Measurements from ENCODE around the gene NDUFAB1.
"Not testable (repeated sequence)": the region's sequence is repeated elsewhere in the genome, so short reads cannot be mapped to it uniquely, and the experiment has no call there.

NDUFAB1 gene

GRCh38 chr16:23615805-23616204, 19.7 kb upstream of the NDUFAB1 start:
- no peaks in the 10 kb centered on the region for H3K27me3 ChIP-seq (ENCODE audit: control insufficient read depth, insufficient read depth, low read length, poor library complexity, severe bottlenecking)
- no peaks in the 10 kb centered on the region for H3K4me1 ChIP-seq (ENCODE audit: control insufficient read depth, insufficient read depth, low read length)
- no peaks in the 10 kb centered on the region for H3K9me3 ChIP-seq (ENCODE audit: control insufficient read depth, low read length)
- no peak overlapping the region for H3K4me3 ChIP-seq (ENCODE audit: insufficient read depth, low read depth, low read length)
- peaks cover 28% of the 10 kb centered on the region for H3K36me3 ChIP-seq (ENCODE audit: control insufficient read depth, insufficient read depth, low read length)
- WGBS, 2 experiments, result 93 to 95% methylated on average over 9 of the region's 9 CpGs
- no peak overlapping the region for H3K27ac ChIP-seq (ENCODE audit: insufficient read depth, low read depth, low read length, poor library complexity, severe bottlenecking)

GRCh38 chr16:23611936-23612335, 15.8 kb upstream of the NDUFAB1 start:
- Histone ChIP-seq H3K4me1 (ENCODE audit: control insufficient read depth, insufficient read depth, low read length) (no peaks in the 10 kb centered on the region), H3K36me3 (ENCODE audit: control insufficient read depth, insufficient read depth, low read length) (peaks cover 16% of the 10 kb centered on the region), H3K9me3 (ENCODE audit: control insufficient read depth, low read length) (no peaks in the 10 kb centered on the region), H3K27ac (ENCODE audit: insufficient read depth, low read depth, low read length, poor library complexity, severe bottlenecking) (no peak overlapping the region), H3K27me3 (ENCODE audit: control insufficient read depth, insufficient read depth, low read length, poor library complexity, severe bottlenecking) (no peaks in the 10 kb centered on the region), H3K4me3 (ENCODE audit: insufficient read depth, low read depth, low read length) (no peak overlapping the region)
- WGBS, 2 experiments, result 93 to 97% methylated on average over 3 of the region's 3 CpGs

GRCh38 chr16:23610905-23611304, 14.8 kb upstream of the NDUFAB1 start:
- WGBS, 2 experiments, result 89 to 94% methylated on average over 6 of the region's 6 CpGs
- not testable (repeated sequence) for H3K36me3 ChIP-seq (ENCODE audit: control insufficient read depth, insufficient read depth, low read length); H3K27ac ChIP-seq (ENCODE audit: insufficient read depth, low read depth, low read length, poor library complexity, severe bottlenecking)

GRCh38 chr16:23609929-23610328, 13.8 kb upstream of the NDUFAB1 start:
- Histone ChIP-seq H3K9me3 (ENCODE audit: control insufficient read depth, low read length) (no peaks in the 10 kb centered on the region), H3K27ac (ENCODE audit: insufficient read depth, low read depth, low read length, poor library complexity, severe bottlenecking) (no peak overlapping the region), H3K4me3 (ENCODE audit: insufficient read depth, low read depth, low read length) (no peak overlapping the region), H3K27me3 (ENCODE audit: control insufficient read depth, insufficient read depth, low read length, poor library complexity, severe bottlenecking) (no peaks in the 10 kb centered on the region), H3K36me3 (ENCODE audit: control insufficient read depth, insufficient read depth, low read length) (peaks cover 3% of the 10 kb centered on the region), H3K4me1 (ENCODE audit: control insufficient read depth, insufficient read depth, low read length) (no peaks in the 10 kb centered on the region)
- 88% methylated on average over 1 of the region's 1 CpG; no CpG with 5 or more reads in 1 of the 2 experiments for WGBS, 2 experiments

More at GRCh38 chr16:23610905-23611304, 14.8 kb upstream of the NDUFAB1 start:
- not testable (repeated sequence) for H3K27me3 ChIP-seq (ENCODE audit: control insufficient read depth, insufficient read depth, low read length, poor library complexity, severe bottlenecking); H3K4me3 ChIP-seq (ENCODE audit: insufficient read depth, low read depth, low read length); H3K4me1 ChIP-seq (ENCODE audit: control insufficient read depth, insufficient read depth, low read length); H3K9me3 ChIP-seq (ENCODE audit: control insufficient read depth, low read length)

GRCh38 chr16:23608194-23608593, 12.1 kb upstream of the NDUFAB1 start:
- Histone ChIP-seq H3K27ac (ENCODE audit: insufficient read depth, low read depth, low read length, poor library complexity, severe bottlenecking) (no peak overlapping the region), H3K36me3 (ENCODE audit: control insufficient read depth, insufficient read depth, low read length) (peaks cover 12% of the 10 kb centered on the region)
- 97% methylated on average over 4 of the region's 4 CpGs for whole genome bisulfite sequencing, 2 experiments

GRCh38 chr16:23607726-23608125, 11.6 kb upstream of the NDUFAB1 start:
- Histone ChIP-seq H3K4me1 (ENCODE audit: control insufficient read depth, insufficient read depth, low read length) (no peaks in the 10 kb centered on the region), H3K27me3 (ENCODE audit: control insufficient read depth, insufficient read depth, low read length, poor library complexity, severe bottlenecking) (no peaks in the 10 kb centered on the region), H3K27ac (ENCODE audit: insufficient read depth, low read depth, low read length, poor library complexity, severe bottlenecking) (no peak overlapping the region), H3K9me3 (ENCODE audit: control insufficient read depth, low read length) (no peaks in the 10 kb centered on the region), H3K4me3 (ENCODE audit: insufficient read depth, low read depth, low read length) (no peak overlapping the region), H3K36me3 (ENCODE audit: control insufficient read depth, insufficient read depth, low read length) (peaks cover 12% of the 10 kb centered on the region)
- 93 to 94% methylated on average over 6 of the region's 6 CpGs for WGBS, 2 experiments

More at GRCh38 chr16:23608194-23608593, 12.1 kb upstream of the NDUFAB1 start:
- no peaks in the 10 kb centered on the region for H3K9me3 ChIP-seq (ENCODE audit: control insufficient read depth, low read length)
- H3K4me1 ChIP-seq (ENCODE audit: control insufficient read depth, insufficient read depth, low read length), result no peaks in the 10 kb centered on the region
- no peaks in the 10 kb centered on the region for H3K27me3 ChIP-seq (ENCODE audit: control insufficient read depth, insufficient read depth, low read length, poor library complexity, severe bottlenecking)
- no peak overlapping the region for H3K4me3 ChIP-seq (ENCODE audit: insufficient read depth, low read depth, low read length)

GRCh38 chr16:23597003-23597756, 1.1 kb upstream of the NDUFAB1 start:
- 84 to 89% methylated on average over 10 to 11 of the region's 11 CpGs for WGBS, 2 experiments
- Histone ChIP-seq H3K4me3 (ENCODE audit: insufficient read depth, low read depth, low read length) (no peak overlapping the region), H3K27me3 (ENCODE audit: control insufficient read depth, insufficient read depth, low read length, poor library complexity, severe bottlenecking) (no peaks in the 10 kb centered on the region), H3K9me3 (ENCODE audit: control insufficient read depth, low read length) (no peaks in the 10 kb centered on the region), H3K36me3 (ENCODE audit: control insufficient read depth, insufficient read depth, low read length) (peaks cover under 1% of the 10 kb centered on the region), H3K4me1 (ENCODE audit: control insufficient read depth, insufficient read depth, low read length) (peaks cover 9% of the 10 kb centered on the region), H3K27ac (ENCODE audit: insufficient read depth, low read depth, low read length, poor library complexity, severe bottlenecking) (no peak overlapping the region)

- Histone ChIP-seq H3K4me3 (ENCODE audit: insufficient read depth, low read depth, low read length) (peak overlapping the region; percentile 79), H3K36me3 (ENCODE audit: control insufficient read depth, insufficient read depth, low read length) (peaks cover 5% of the 10 kb centered on the region), H3K9me3 (ENCODE audit: control insufficient read depth, low read length) (no peaks in the 10 kb centered on the region), H3K4me1 (ENCODE audit: control insufficient read depth, insufficient read depth, low read length) (peaks cover 9% of the 10 kb centered on the region), H3K27ac (ENCODE audit: insufficient read depth, low read depth, low read length, poor library complexity, severe bottlenecking) (no peak overlapping the region), H3K27me3 (ENCODE audit: control insufficient read depth, insufficient read depth, low read length, poor library complexity, severe bottlenecking) (no peaks in the 10 kb centered on the region)
- WGBS, 2 experiments, result 23% methylated on average over 34 of the region's 34 CpGs
These were observed 718 bp downstream of the NDUFAB1 start for GRCh38 chr16:23595246-23595950.

GRCh38 chr16:23594186-23594585, 1.9 kb downstream of the NDUFAB1 start:
- no peak overlapping the region for H3K27ac ChIP-seq (ENCODE audit: insufficient read depth, low read depth, low read length, poor library complexity, severe bottlenecking)
- H3K4me1 ChIP-seq (ENCODE audit: control insufficient read depth, insufficient read depth, low read length), result peaks cover 9% of the 10 kb centered on the region
- no peaks in the 10 kb centered on the region for H3K9me3 ChIP-seq (ENCODE audit: control insufficient read depth, low read length)
- H3K27me3 ChIP-seq (ENCODE audit: control insufficient read depth, insufficient read depth, low read length, poor library complexity, severe bottlenecking), result no peaks in the 10 kb centered on the region
- 91 to 96% methylated on average over 12 of the region's 12 CpGs for WGBS, 2 experiments
- no peak overlapping the region for H3K4me3 ChIP-seq (ENCODE audit: insufficient read depth, low read depth, low read length)
- H3K36me3 ChIP-seq (ENCODE audit: control insufficient read depth, insufficient read depth, low read length), result peaks cover 9% of the 10 kb centered on the region

GRCh38 chr16:23590181-23590580, 5.9 kb downstream of the NDUFAB1 start:
- H3K4me1 ChIP-seq (ENCODE audit: control insufficient read depth, insufficient read depth, low read length), result peaks cover 8% of the 10 kb centered on the region
- H3K9me3 ChIP-seq (ENCODE audit: control insufficient read depth, low read length), result no peaks in the 10 kb centered on the region
- 94 to 96% methylated on average over 3 of the region's 3 CpGs for WGBS, 2 experiments
- H3K4me3 ChIP-seq (ENCODE audit: insufficient read depth, low read depth, low read length), result no peak overlapping the region
- H3K36me3 ChIP-seq (ENCODE audit: control insufficient read depth, insufficient read depth, low read length), result peaks cover 18% of the 10 kb centered on the region
- H3K27me3 ChIP-seq (ENCODE audit: control insufficient read depth, insufficient read depth, low read length, poor library complexity, severe bottlenecking), result no peaks in the 10 kb centered on the region
- H3K27ac ChIP-seq (ENCODE audit: insufficient read depth, low read depth, low read length, poor library complexity, severe bottlenecking), result no peak overlapping the region

Measured in ectodermal cell (in vitro differentiated cells).